Measurements from ENCODE around the gene CPM. TPM values are rescaled to one million over a fixed set of nuclear protein-coding genes. Genes with fewer than 3 reads are reported as not detected.

CPM gene
- total RNA-seq, 4 donors from 2014 or later = 233 to 478 (median 301) TPM

DNA sequence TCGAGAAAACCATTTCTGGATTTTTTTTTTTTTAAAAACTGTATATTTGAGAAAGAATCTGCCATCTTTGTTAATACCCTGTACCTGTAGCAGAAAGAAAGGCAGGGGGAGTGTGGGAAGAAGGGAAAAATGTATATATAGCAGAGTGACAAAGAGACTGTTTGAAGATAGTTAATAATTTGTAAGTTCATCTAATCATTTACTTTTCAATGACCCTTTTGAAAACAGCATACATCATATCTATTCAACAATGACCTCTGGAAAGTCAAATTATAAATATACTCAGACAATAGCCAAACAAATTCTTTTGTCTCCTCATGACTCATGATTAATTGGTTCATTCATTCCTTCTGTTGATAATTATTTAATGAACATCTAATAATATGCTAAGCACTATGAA lies 10.9 kb upstream of the CPM start:
- no peak for ATAC-seq (ENCODE audit: low FRiP score)
- TF ChIP-seq, protein P1, sequence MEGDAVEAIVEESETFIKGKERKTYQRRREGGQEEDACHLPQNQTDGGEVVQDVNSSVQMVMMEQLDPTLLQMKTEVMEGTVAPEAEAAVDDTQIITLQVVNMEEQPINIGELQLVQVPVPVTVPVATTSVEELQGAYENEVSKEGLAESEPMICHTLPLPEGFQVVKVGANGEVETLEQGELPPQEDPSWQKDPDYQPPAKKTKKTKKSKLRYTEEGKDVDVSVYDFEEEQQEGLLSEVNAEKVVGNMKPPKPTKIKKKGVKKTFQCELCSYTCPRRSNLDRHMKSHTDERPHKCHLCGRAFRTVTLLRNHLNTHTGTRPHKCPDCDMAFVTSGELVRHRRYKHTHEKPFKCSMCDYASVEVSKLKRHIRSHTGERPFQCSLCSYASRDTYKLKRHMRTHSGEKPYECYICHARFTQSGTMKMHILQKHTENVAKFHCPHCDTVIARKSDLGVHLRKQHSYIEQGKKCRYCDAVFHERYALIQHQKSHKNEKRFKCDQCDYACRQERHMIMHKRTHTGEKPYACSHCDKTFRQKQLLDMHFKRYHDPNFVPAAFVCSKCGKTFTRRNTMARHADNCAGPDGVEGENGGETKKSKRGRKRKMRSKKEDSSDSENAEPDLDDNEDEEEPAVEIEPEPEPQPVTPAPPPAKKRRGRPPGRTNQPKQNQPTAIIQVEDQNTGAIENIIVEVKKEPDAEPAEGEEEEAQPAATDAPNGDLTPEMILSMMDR (IDR thresholded peaks at IDR 0.05) = no peak
- no peak for DNase-seq (ENCODE audit: low spot score)

DNA sequence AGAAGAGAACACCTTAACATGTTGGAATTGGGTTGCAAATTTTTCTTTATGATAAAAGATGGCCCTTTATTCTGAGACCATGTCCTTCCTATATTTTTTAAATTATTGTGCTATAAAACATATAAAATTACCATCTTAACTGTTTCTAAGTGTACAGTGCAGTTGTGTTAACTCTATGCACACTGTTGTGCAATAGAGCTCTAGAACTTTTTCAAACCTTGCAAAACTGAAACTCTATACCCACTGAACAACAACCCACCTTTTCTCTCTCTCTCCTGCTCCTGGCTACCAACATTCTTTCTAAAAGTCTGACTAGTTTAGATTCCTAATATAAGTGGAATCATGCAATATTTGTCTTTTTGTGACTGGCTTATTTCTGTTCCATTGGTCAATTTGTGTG lies 7.8 kb upstream of the CPM start:
- DNase-seq (ENCODE audit: low spot score) (no peak), ATAC-seq (ENCODE audit: low FRiP score) (no peak)
- TF ChIP-seq, protein P1 (IDR thresholded peaks at IDR 0.05) = no peak

DNA sequence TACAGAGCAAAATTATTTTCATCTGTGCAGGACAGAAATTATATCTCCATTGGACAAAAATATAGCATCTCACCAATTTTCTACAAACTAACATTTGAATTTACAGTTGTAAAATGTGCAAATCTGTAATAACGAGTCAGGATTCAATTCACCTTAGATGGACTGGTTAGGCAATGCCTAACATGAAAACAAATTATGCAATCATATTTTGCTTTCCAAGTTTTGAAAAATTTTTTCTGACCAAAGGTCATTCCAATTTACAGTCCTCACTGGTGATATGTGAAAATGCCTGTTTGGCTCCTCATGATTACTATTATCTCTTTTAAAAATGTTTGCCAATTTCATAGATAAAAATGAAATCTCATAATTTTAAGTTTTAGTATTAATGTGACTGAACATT lies 6.5 kb upstream of the CPM start:
- TF ChIP-seq, protein P1 (IDR thresholded peaks at IDR 0.05) = no peak
- no peak for ATAC-seq (ENCODE audit: low FRiP score)
- DNase-seq (ENCODE audit: low spot score) = no peak

DNA sequence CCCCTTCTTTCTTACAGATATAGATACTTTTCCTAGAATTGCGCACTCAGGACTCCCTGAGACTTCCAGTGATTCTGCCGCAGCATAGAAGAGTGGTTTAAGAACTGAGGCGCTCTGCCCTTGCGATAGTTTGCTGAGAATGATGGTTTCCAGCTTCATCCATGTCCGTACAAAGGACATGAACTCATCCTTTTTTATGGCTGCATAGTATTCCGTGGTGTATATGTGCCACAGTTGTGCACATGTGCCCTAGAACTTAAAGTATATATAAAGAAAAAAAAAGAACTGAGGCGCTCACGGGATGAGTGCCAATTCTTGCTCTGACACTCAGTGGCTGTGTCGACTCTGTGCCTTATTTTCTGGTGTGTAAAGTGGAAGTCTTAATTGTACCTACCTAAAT lies 1.4 kb upstream of the CPM start:
- no peak for DNase-seq (ENCODE audit: low spot score)
- TF ChIP-seq, protein P1 (IDR thresholded peaks at IDR 0.05) = no peak
- no peak for ATAC-seq (ENCODE audit: low FRiP score)

DNA sequence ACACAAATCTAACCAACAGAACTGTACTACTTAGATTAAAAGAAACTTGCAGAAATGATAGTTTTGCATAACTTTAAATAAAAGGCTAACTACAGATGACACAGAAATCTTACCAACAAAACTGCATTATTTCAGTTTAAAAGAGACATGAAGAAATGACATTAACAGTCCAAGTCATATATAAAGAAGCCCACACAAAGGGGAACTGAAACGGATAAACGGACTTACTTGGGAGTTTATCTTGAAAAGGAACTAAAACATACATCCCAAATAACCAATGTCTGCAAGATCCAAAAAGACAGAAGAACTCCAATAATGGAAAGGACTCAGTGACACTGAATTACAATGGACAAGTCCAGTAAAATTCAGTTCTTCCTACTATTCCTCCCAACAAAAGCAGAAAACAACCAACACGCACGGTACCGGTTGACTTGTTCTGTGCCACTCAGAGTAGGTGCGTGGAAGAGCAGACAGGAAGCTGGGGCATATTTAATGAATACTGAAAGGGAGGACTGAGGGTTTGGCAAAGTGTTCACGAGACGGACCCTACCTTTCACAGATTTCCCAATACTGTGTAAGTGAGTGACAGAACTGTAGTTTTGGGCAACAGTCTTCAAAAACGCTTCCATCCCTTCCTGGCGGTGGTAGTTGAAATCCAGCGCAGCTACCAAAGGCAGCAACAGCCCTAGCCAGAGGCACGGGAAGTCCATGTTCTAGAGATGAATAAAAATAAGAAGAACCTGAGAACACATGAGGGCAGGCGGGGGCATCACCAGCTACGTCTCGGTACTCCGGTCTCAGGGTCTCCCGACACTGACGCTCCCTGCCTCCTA lies 627 bp downstream of the CPM start:
- TF ChIP-seq, protein P1 (IDR thresholded peaks at IDR 0.05) = no peak
- DNase-seq (ENCODE audit: low spot score) = no peak
- peak; percentile 38 for ATAC-seq (ENCODE audit: low FRiP score)

DNA sequence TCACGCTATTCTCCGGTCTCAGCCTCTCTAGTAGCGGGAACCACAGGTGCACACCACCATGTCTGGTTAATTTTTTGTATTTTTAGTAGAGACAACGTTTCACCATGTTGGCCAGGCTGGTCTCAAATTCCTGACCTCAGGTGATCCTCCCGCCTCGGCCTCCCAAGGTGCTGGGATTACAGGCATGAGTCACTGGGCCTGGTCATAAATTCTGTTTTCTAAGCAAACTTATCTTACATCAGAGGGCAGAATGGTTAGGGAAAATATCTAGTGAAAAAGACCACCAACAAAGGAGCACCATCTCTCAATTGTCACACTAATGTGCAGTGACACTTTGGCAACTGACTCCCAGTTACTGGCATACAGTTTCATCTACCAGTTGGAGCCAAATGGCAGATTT lies 2.8 kb downstream of the CPM start:
- TF ChIP-seq, protein P1 (IDR thresholded peaks at IDR 0.05) = no peak
- no peak for ATAC-seq (ENCODE audit: low FRiP score)

DNA sequence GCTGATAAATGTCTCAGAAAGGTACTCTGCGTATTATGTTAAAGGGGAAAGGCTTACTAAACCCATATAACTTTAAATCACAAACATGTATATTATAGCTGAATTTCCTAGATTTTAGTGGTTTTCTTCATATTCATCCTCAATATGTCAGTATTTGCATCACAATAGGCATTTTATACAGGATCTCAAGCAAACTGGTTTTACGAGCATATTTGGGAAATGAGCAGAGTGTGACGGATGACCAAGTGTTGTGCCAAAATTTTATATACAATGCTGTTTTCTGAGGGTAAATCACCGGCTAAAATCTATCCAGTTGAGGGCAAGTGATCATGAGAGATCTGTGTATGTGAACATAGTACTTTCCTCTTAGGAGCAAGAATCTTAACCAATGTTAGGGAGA lies 8.4 kb downstream of the CPM start:
- ATAC-seq (ENCODE audit: low FRiP score) (no peak), DNase-seq (ENCODE audit: low spot score) (no peak)
- TF ChIP-seq, protein P1 (IDR thresholded peaks at IDR 0.05) = no peak

More for the DNA sequence above, 2.8 kb downstream of the CPM start:
- DNase-seq (ENCODE audit: low spot score) = no peak

Data from omental fat pad (tissue), 4 donors.